HG03159 (cell line): Measurements from ENCODE around the gene MRPS2.
"Not testable (repeated sequence)": the region's sequence is repeated elsewhere in the genome, so short reads cannot be mapped to it uniquely, and the experiment has no call there.

Experiments used
- ATAC-seq: cut with Tn5 transposase; IDR thresholded peaks from one replicate; pipeline ENCODE4 v1.9.1; 2021; ENCODE audit warnings: mild to moderate bottlenecking, moderate library complexity; ENCODE audit not compliant: unreplicated experiment

Gene MRPS2

GRCh38 chr9:135526730-135527571, 26.5 kb downstream of the MRPS2 start:
- no peak for ATAC-seq

GRCh38 chr9:135528842-135529435, 28.5 kb downstream of the MRPS2 start:
- not testable (repeated sequence) for ATAC-seq

GRCh38 chr9:135530146-135530545, 29.7 kb downstream of the MRPS2 start:
- no peak for ATAC-seq

- ATAC-seq: no peak
Measured at GRCh38 chr9:135531096-135531495, 30.6 kb downstream of the MRPS2 start.

- no peak for ATAC-seq
Measured at GRCh38 chr9:135533113-135533512, 32.6 kb downstream of the MRPS2 start.

GRCh38 chr9:135533674-135534073, 33.2 kb downstream of the MRPS2 start:
- ATAC-seq: no peak

- not testable (repeated sequence) for ATAC-seq
Measured at GRCh38 chr9:135534192-135534711, 33.8 kb downstream of the MRPS2 start.

GRCh38 chr9:135534826-135535225, 34.3 kb downstream of the MRPS2 start:
- ATAC-seq: not testable (repeated sequence)

GRCh38 chr9:135535631-135536030, 35.1 kb downstream of the MRPS2 start:
- ATAC-seq: not testable (repeated sequence)

- ATAC-seq: no peak
Measured at GRCh38 chr9:135536216-135536615, 35.7 kb downstream of the MRPS2 start.

- not testable (repeated sequence) for ATAC-seq
Measured at GRCh38 chr9:135543262-135543894, 42.9 kb downstream of the MRPS2 start.

- ATAC-seq: no peak
Measured at GRCh38 chr9:135544981-135545635, 44.6 kb downstream of the MRPS2 start.

- ATAC-seq: not testable (repeated sequence)
Measured at GRCh38 chr9:135545646-135546176, 45.2 kb downstream of the MRPS2 start, which contains the start of gene OBP2A. TSS of gene OBP2A (plus strand) at chr9:135546126. CDS start at chr9:135546181, 55 bp downstream.

- not testable (repeated sequence) for ATAC-seq
Measured at GRCh38 chr9:135546792-135547617, 46.5 kb downstream of the MRPS2 start.

- ATAC-seq: no peak
Measured at GRCh38 chr9:135547756-135548736, 47.6 kb downstream of the MRPS2 start.

- not testable (repeated sequence) for ATAC-seq
Measured at GRCh38 chr9:135549478-135550343, 49.2 kb downstream of the MRPS2 start.

- no peak for ATAC-seq
Measured at GRCh38 chr9:135550344-135550918, 49.9 kb downstream of the MRPS2 start.
